H4 (cell line): ENCODE results near the gene SARM1. TPM values are rescaled to one million over a fixed set of nuclear protein-coding genes. Genes with fewer than 3 reads are reported as not detected.

Experiments used
- DNase-seq: peaks from one replicate; pipeline ENCODE4 v3.0.0-alpha.2; 2015; ENCODE audit warnings: low spot score
- total RNA-seq: library from RNA; depleted of rRNA; stranded (reverse); fragments of >200 nt; shearing (Covaris generic); gene quantifications from 2 replicates; pipeline ENCODE4 v1.2.3, GENCODE V29; 2014

The SARM1 gene
- total RNA-seq, 1 experiment from 2014 or later, result 8.7 TPM

GRCh38 chr17:28395426-28395825 is 23.9 kb downstream of the SARM1 start:
- no peak for DNase-seq

- DNase-seq, result no peak
These were observed 24.5 kb downstream of the SARM1 start for GRCh38 chr17:28395968-28396367.

- DNase-seq, result no peak
These were observed 25.2 kb downstream of the SARM1 start for GRCh38 chr17:28396635-28397239.

- DNase-seq, result no peak
These were observed 25.8 kb downstream of the SARM1 start for GRCh38 chr17:28397275-28397674.

- no peak for DNase-seq
These were observed 26.3 kb downstream of the SARM1 start for GRCh38 chr17:28397687-28398279.

- DNase-seq, result no peak
These were observed 26.9 kb downstream of the SARM1 start for GRCh38 chr17:28398280-28398981.

GRCh38 chr17:28399808-28400207 is 28.3 kb downstream of the SARM1 start:
- no peak for DNase-seq

GRCh38 chr17:28402224-28402630 is 30.7 kb downstream of the SARM1 start:
- no peak for DNase-seq

GRCh38 chr17:28402844-28403243 is 31.4 kb downstream of the SARM1 start:
- no peak for DNase-seq

GRCh38 chr17:28404007-28404406 is 32.5 kb downstream of the SARM1 start:
- DNase-seq, result no peak

GRCh38 chr17:28404461-28404811 is 32.9 kb downstream of the SARM1 start:
- DNase-seq, result no peak

GRCh38 chr17:28404812-28405570 is 33.5 kb downstream of the SARM1 start:
- no peak for DNase-seq

GRCh38 chr17:28405632-28406472 is 34.4 kb downstream of the SARM1 start, which contains the start of gene SLC46A1:
Gene SLC46A1, minus strand, starts transcription at chr17:28406212. Its CDS starts 98 bp downstream, at chr17:28406114.
- DNase-seq, result no peak

GRCh38 chr17:28406473-28406814 is 35.0 kb downstream of the SARM1 start:
- no peak for DNase-seq

- no peak for DNase-seq
These were observed 35.9 kb downstream of the SARM1 start for GRCh38 chr17:28407130-28407973.

- DNase-seq, result no peak
These were observed 36.4 kb downstream of the SARM1 start for GRCh38 chr17:28407974-28408306.

- DNase-seq, result no peak
These were observed 40.6 kb downstream of the SARM1 start for GRCh38 chr17:28412099-28412498.

GRCh38 chr17:28413804-28414203 is 42.3 kb downstream of the SARM1 start:
- no peak for DNase-seq

- DNase-seq, result no peak
These were observed 44.4 kb downstream of the SARM1 start for GRCh38 chr17:28415886-28416285.

GRCh38 chr17:28416703-28417311 is 45.3 kb downstream of the SARM1 start:
- DNase-seq, result peak; percentile 50
